ENCODE results near the gene MAPK1.
"Not testable (repeated sequence)": the region's sequence is repeated elsewhere in the genome, so short reads cannot be mapped to it uniquely, and the experiment has no call there.

The MAPK1 gene

DNA sequence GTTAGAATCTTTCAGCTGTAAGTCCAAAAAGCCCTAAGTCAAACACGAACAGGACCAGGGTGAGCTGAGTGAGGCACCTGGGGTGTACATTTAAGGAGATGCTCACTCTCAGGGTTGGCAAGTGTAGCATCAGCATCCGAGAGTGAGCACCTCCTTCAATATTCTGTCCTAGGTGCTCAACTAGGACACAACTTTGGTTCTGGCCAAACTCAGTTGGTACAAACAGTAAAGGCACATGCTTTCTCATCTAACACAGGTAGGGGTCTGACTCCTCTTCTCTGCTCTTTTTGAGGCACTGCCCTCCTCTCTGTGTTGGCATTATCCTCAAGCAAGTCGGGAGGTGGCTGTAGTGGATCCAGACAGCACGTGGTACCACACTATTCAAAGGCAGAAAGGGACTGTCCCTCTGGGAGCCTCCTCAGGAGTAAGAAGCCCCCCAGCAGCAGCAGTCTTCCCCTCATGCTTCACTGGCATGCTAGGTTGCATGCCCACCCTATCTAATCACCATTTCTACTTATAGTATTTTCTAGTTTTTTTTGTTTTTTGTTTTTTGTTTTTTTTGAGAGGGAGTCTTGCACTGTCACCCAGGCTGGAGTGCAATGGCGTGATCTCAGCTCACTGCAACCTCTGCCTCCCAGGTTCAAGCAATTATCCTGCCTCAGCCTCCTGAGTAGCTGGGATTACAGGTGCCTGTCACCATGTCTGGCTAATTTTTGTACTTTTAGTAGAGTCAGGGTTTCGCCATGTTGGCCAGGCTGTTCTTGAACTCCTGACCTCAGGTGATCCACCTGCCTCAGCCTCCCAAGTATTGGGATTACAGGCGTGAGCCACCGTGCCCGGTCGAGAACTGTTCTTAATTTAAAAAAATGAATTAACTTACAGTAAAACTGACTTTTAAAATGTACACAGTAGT lies 14.7 kb upstream of the MAPK1 start:
- DNase-seq: no peak

GRCh38 chr22:21876486-21877176 lies 9.2 kb upstream of the MAPK1 start:
- DNase-seq: no peak

DNA sequence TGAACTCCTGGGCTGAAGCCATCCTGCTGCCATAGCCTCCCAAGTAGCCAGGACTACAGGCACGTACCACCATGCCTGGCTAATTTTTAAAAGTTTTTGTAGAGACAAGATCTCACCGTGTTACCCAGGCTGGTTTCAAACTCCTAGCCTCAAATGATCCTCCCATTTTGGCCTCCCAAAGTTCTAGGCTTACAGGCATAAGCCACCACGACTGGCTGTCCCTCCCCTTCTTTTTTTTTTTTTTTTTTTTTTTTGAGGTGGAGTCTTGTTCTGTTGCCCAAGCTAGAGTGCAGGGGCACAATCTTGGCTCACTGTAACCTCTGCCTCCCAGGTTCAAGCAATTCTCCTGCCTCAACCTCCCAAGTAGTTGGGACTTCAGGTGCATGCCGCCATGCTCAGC lies 7.5 kb upstream of the MAPK1 start:
- not testable (repeated sequence) for DNase-seq

DNA sequence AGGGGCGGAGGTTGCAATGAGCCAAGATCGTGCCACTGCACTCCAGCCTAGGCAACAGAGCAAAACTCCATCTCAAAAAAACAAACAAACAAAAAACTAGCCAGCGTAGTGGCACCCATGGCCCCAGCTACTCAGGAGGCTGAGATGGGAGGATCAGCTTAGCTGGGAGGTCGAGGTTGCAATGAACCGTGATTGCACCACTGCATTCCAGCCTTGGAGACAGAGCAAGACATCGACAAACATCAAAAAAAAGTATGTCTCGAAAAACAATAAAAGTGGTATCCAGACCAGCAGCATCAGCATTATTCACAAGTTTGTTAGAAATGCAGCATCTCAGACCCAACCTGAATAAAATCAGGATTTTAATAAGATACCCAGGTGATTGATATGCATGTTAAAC lies 6.2 kb upstream of the MAPK1 start:
- no peak for DNase-seq

DNA sequence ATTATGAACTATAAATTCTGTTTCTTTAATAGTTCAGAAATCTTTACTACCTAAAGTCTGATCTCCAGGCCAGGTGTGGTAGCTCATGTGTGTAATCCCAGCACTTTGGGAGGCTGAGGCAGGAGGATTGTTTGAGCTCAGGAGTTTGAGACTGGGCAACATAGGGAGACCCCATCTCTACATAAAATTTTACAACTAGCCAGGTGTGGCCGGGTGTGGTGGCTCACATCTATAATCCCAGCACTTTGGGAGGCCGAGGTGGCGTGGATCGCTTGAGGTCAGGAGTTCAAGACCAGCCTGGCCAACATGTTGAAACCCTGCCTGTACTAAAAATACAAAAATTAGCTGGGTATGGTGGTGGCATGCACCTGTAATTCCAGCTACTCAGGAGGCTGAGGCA lies 5.3 kb upstream of the MAPK1 start:
- DNase-seq: not testable (repeated sequence)

DNA sequence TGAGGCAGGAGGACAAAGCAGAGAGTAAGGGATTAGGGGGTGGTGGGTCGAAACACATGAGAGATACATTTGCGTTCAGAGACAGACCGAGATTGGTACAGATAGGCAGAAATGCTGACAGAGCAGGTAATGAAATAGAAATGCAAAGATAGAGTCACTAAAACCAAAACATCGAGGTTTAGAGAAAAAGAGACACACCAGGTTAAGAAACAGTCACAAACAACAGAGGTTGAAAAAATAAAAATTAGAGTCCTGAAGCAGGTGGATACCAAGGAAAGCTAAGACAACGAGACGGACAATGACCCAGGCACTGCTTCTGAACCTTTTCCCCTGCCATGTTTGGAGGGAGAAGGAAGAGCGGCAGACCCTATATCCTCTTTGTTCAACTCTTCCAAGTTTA lies 1.2 kb upstream of the MAPK1 start:
- DNase-seq: no peak

DNA sequence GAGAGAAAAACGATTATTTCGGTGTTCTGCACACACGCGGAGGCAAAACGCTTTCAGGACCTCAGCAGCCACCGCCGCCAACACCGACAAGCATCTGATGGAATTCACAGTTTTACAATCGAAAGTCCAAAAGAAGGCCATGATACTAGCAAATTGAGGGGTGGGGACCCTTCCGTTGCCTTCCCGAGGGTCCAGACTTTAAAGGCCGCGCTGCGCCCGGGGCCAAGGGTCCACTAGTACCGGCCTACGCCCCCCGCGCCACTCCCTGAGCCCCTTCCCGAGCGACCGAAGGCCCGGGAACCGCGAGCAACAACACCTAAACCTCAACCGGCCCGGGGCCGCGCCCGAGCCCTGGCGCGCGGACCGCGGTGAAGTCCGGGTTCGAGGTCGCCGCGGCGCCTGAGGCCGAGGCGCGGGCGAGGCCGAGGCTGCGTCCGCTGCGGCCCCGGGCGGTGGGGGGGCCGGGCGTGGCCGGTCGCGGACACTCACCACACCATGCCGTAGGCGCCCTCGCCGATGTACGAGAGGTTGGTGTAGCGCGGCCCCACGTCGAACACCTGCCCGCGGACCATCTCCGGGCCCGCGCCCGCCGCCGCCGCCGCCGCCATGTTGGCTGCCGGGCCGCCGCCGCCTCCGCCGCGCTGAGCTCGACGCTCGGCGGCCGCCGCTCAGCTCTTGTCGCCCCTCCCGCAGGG lies 465 bp downstream of the MAPK1 start:
- peak; percentile 31 for DNase-seq

DNA sequence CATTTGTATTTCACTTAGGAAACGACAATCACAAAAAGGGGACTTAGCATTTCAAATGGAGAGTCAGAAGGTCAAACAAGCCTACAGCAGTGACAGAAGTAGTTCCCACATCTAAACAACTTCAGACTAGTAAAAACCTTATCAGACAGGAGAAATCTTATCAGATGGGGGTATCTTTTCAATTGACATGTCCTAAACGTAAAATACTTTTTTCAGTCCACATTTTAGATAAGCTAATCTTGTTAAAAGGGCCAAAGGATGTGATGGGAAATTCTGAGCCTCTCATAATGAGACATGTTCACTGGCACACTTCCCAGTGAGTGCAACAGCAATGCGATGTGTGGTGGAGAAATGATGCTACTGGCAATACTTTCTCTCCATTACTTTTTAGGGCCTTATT lies 2.4 kb downstream of the MAPK1 start:
- DNase-seq: peak; percentile 36

GRCh38 chr22:21862386-21863245 lies 4.8 kb downstream of the MAPK1 start:
- no peak for DNase-seq

DNA sequence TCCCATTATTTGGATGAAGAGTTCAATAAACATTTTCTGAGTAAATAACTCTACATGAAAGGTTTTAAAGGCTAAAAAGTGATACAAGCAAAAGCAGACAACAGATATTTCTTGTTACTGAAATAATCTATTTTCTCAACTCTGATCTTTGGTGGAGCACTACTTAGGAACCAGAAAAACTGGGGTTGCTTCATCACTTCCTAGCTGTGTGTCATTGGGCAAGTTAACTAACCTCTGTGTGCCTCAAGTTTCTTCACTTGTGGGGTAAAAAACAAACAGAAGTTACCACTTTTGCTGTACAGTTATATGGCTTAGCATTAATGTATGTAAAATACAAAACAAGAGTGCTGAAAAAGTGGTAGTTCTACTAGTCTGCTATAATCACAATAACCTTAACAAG lies 5.6 kb downstream of the MAPK1 start:
- no peak for DNase-seq

GRCh38 chr22:21861264-21861848 lies 6.1 kb downstream of the MAPK1 start:
- DNase-seq: no peak

DNA sequence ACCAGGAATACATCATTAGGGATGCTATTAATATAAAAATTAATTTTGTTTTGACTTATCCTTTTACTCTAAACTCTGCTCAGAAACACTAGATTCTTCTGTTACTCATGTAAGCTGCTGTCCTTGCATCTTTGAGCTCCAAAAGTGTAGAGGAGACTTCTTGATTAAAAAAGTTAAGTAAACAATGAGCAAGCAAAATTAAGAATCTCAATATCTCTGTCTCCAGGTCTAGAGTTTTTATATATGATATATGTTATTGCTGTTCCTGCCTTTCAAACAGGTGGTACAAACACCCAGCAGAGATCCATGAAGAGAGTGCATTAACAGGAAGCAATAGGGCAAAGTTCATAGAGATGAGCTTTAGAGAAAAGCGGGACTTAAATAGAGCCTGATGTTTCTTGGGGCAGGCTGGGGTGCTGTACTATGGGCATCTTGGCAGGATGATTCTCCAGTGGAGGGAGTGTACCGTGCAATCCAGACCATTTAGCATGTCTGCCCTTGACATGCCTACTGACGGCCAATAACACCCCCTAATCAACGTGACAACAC lies 6.9 kb downstream of the MAPK1 start:
- no peak for DNase-seq

GRCh38 chr22:21858025-21858764 lies 9.2 kb downstream of the MAPK1 start:
- no peak for DNase-seq

DNA sequence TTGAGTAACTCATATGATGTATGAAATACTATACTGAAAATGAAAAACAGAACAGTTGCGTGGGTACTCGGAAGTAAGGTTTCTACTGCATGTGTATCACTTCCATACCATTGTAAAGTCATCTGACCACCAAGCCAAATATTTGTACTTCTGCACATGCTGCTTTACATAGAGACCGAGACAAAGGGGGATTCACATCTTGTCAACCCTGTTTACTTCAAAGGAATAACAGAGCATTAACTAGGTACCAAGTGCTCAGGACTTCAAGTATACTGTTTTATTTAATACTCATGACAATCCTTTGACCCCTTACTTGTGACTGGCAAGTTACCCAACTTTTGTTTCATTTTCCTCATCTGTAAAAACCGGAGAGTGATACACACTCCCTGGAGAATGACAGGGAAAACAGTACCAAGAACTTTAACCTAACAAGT lies 9.9 kb downstream of the MAPK1 start:
- no peak for DNase-seq

DNA sequence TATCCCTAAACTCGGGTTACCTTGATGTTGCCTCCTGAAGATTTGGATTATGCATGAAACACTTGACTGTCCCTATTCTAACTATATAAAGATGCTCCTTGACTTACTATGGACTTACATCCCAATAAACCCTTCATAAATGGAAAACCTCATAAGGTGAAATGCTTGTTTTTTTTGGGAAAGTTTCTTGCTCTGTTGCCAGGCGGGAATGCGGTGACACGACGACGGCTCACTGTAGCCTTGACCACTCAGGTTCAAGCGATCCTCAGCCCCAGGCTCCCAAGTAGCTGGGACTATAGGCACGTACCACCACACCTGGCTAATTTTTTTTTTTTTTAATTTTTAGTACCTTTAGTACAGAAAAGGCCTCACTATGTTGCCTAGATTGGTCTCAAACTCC lies 10.6 kb downstream of the MAPK1 start:
- no peak for DNase-seq

DNA sequence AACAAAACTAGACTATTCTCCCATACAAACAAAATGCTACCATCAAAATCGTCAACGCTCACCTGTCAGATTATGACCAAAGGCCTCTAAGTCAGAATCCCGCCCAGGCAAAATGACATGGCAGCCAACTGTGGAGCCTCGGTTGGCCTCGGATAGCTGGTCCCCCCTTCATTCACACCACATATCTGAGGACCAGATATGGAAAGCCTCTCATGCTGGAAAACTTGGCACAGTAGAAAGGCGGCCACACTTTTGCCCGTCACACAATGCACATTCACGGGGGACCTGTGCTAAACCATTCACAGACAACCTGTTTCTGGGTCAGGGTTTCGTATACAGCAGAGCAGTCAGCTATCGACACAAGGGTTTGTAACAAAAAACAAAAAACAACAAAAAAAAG lies 11.2 kb downstream of the MAPK1 start:
- no peak for DNase-seq

- peak; percentile 12 for DNase-seq
Measured at GRCh38 chr22:21855676-21856075, 11.8 kb downstream of the MAPK1 start.

DNA sequence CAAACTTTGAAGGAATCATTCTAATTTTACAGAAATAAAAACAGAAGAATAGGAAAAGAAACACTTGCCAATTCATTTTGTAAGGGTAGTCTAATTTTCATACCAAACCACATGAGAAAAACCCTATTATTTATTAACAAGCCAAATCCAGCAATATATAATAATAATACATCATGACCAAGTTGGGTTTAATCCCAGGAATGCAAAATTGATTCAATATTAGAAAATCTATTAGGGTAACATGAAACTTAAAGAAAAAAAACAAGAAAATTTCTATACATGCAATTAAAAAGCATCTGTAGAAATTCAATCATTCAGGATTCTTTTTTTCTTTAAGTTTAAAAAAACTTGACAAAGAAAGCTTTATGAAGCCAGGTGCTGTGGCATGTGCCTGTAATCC lies 16.8 kb downstream of the MAPK1 start:
- DNase-seq: no peak

DNA sequence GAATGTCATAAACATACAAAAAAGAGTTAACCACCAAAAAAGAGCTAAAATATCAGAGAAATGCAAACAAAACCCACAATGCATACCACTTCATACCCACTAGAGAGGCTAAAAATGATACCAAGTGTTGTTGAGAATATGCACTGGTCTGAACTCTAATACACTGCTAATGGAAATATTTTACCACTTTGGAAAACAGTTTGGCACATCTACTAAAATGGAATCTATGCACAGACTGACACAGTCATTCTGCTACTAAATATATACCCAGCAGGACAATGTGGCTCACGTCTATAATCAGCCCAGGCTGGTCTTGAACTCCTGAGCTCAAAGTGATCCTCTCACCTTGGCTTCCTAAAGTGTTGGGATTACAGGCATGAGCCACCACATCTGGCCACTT lies 18.0 kb downstream of the MAPK1 start:
- DNase-seq: no peak

GRCh38 chr22:21848057-21848456 lies 19.4 kb downstream of the MAPK1 start:
- DNase-seq: not testable (repeated sequence)
